Measurements from ENCODE around the gene KRT83. TPM values are rescaled to one million over a fixed set of nuclear protein-coding genes. Genes with fewer than 3 reads are reported as not detected.
A peak's percentile ranks its signal among the peaks of the same experiment; 100 is the strongest.
"Not testable (repeated sequence)": the region's sequence is repeated elsewhere in the genome, so short reads cannot be mapped to it uniquely, and the experiment has no call there.

The KRT83 gene
- total RNA-seq, 1 experiment from 2014 or later, result not detected

GRCh38 chr12:52356762-52357580 lies 35.8 kb upstream of the KRT83 start:
- Histone ChIP-seq H3K27me3 (no peaks in the 10 kb centered on the region), H3K36me3 (no peaks in the 10 kb centered on the region), H3K4me3 (no peak overlapping the region), H3K9me3 (no peaks in the 10 kb centered on the region)
- DNase-seq, result no peak

- no peaks in the 10 kb centered on the region for H3K27me3 ChIP-seq
- DNase-seq, result no peak
- no peak overlapping the region for H3K4me3 ChIP-seq
- H3K36me3 ChIP-seq, result no peaks in the 10 kb centered on the region
- no peaks in the 10 kb centered on the region for H3K9me3 ChIP-seq
Measured at GRCh38 chr12:52356031-52356761, 35.0 kb upstream of the KRT83 start.

- no peak for DNase-seq
Measured at GRCh38 chr12:52355176-52355575, 34.0 kb upstream of the KRT83 start.

GRCh38 chr12:52354200-52354599 lies 33.0 kb upstream of the KRT83 start:
- no peaks in the 10 kb centered on the region for H3K9me3 ChIP-seq
- no peaks in the 10 kb centered on the region for H3K36me3 ChIP-seq
- DNase-seq, result no peak
- H3K4me3 ChIP-seq, result no peak overlapping the region
- no peaks in the 10 kb centered on the region for H3K27me3 ChIP-seq

More at GRCh38 chr12:52355176-52355575, 34.0 kb upstream of the KRT83 start:
- H3K9me3 ChIP-seq, result no peaks in the 10 kb centered on the region
- no peaks in the 10 kb centered on the region for H3K27me3 ChIP-seq
- H3K36me3 ChIP-seq, result no peaks in the 10 kb centered on the region
- no peak overlapping the region for H3K4me3 ChIP-seq

- H3K36me3 ChIP-seq, result no peaks in the 10 kb centered on the region
- H3K4me3 ChIP-seq, result no peak overlapping the region
- DNase-seq, result no peak
- H3K9me3 ChIP-seq, result no peaks in the 10 kb centered on the region
- H3K27me3 ChIP-seq, result no peaks in the 10 kb centered on the region
Measured at GRCh38 chr12:52353766-52354165, 32.6 kb upstream of the KRT83 start.

GRCh38 chr12:52352951-52353350 lies 31.8 kb upstream of the KRT83 start:
- H3K9me3 ChIP-seq, result no peaks in the 10 kb centered on the region
- H3K27me3 ChIP-seq, result no peaks in the 10 kb centered on the region
- H3K4me3 ChIP-seq, result no peak overlapping the region
- DNase-seq, result no peak
- H3K36me3 ChIP-seq, result no peaks in the 10 kb centered on the region

GRCh38 chr12:52351196-52352059 lies 30.2 kb upstream of the KRT83 start:
- DNase-seq, result peak; percentile 60
- H3K4me3 ChIP-seq, result no peak overlapping the region
- H3K9me3 ChIP-seq, result no peaks in the 10 kb centered on the region
- H3K27me3 ChIP-seq, result no peaks in the 10 kb centered on the region
- no peaks in the 10 kb centered on the region for H3K36me3 ChIP-seq

- no peak overlapping the region for H3K4me3 ChIP-seq
- no peaks in the 10 kb centered on the region for H3K9me3 ChIP-seq
- H3K27me3 ChIP-seq, result no peaks in the 10 kb centered on the region
- no peak for DNase-seq
- no peaks in the 10 kb centered on the region for H3K36me3 ChIP-seq
Measured at GRCh38 chr12:52350786-52351185, 29.6 kb upstream of the KRT83 start.

- Histone ChIP-seq H3K36me3 (no peaks in the 10 kb centered on the region), H3K9me3 (no peaks in the 10 kb centered on the region), H3K4me3 (no peak overlapping the region), H3K27me3 (no peaks in the 10 kb centered on the region)
- DNase-seq, result no peak
Measured at GRCh38 chr12:52350021-52350620, 28.9 kb upstream of the KRT83 start.

- Histone ChIP-seq H3K9me3 (no peaks in the 10 kb centered on the region), H3K4me3 (no peak overlapping the region), H3K36me3 (no peaks in the 10 kb centered on the region), H3K27me3 (no peaks in the 10 kb centered on the region)
- DNase-seq, result no peak
Measured at GRCh38 chr12:52349196-52349595, 28.0 kb upstream of the KRT83 start.

GRCh38 chr12:52347551-52348510 lies 26.6 kb upstream of the KRT83 start:
- Histone ChIP-seq H3K36me3 (no peaks in the 10 kb centered on the region), H3K4me3 (no peak overlapping the region), H3K27me3 (no peaks in the 10 kb centered on the region), H3K9me3 (no peaks in the 10 kb centered on the region)
- DNase-seq, result no peak

- Histone ChIP-seq H3K9me3 (no peaks in the 10 kb centered on the region), H3K4me3 (no peak overlapping the region), H3K36me3 (no peaks in the 10 kb centered on the region), H3K27me3 (no peaks in the 10 kb centered on the region)
- DNase-seq, result no peak
Measured at GRCh38 chr12:52347016-52347415, 25.8 kb upstream of the KRT83 start.

- H3K4me3 ChIP-seq, result no peak overlapping the region
- no peaks in the 10 kb centered on the region for H3K27me3 ChIP-seq
- no peaks in the 10 kb centered on the region for H3K36me3 ChIP-seq
- no peak for DNase-seq
- H3K9me3 ChIP-seq, result no peaks in the 10 kb centered on the region
Measured at GRCh38 chr12:52346593-52346992, 25.4 kb upstream of the KRT83 start.

GRCh38 chr12:52345041-52345440 lies 23.8 kb upstream of the KRT83 start:
- not testable (repeated sequence) for DNase-seq, H3K4me3 ChIP-seq, H3K36me3 ChIP-seq, H3K9me3 ChIP-seq, H3K27me3 ChIP-seq

GRCh38 chr12:52344111-52344510 lies 22.9 kb upstream of the KRT83 start:
- Histone ChIP-seq H3K36me3 (no peaks in the 10 kb centered on the region), H3K4me3 (no peak overlapping the region), H3K27me3 (no peaks in the 10 kb centered on the region), H3K9me3 (no peaks in the 10 kb centered on the region)
- no peak for DNase-seq

GRCh38 chr12:52343550-52343949 lies 22.4 kb upstream of the KRT83 start:
- Histone ChIP-seq H3K36me3 (no peaks in the 10 kb centered on the region), H3K27me3 (no peaks in the 10 kb centered on the region)
- DNase-seq, result no peak

More at GRCh38 chr12:52343550-52343949, 22.4 kb upstream of the KRT83 start:
- Histone ChIP-seq H3K4me3 (no peak overlapping the region), H3K9me3 (no peaks in the 10 kb centered on the region)
